ENCODE data around the gene HIF1A.
"Not testable (repeated sequence)": the region's sequence is repeated elsewhere in the genome, so short reads cannot be mapped to it uniquely, and the experiment has no call there.

HIF1A gene

GRCh38 chr14:61694830-61695694 lies at the start of gene HIF1A:
HIF1A (plus strand) TSS chr14:61695513; CDS start chr14:61695805, 292 bp downstream.
- DNase-seq: peak; percentile 91 to 97

GRCh38 chr14:61646366-61647116 lies 48.8 kb upstream of the HIF1A start:
- DNase-seq: no peak

- DNase-seq: no peak
Measured at GRCh38 chr14:61647704-61648103, 47.6 kb upstream of the HIF1A start.

- no peak for DNase-seq
Measured at GRCh38 chr14:61648377-61648776, 46.9 kb upstream of the HIF1A start.

GRCh38 chr14:61649283-61649682 lies 46.0 kb upstream of the HIF1A start:
- no peak for DNase-seq

- no peak for DNase-seq
Measured at GRCh38 chr14:61651355-61651754, 44.0 kb upstream of the HIF1A start.

- no peak for DNase-seq
Measured at GRCh38 chr14:61652526-61653262, 42.6 kb upstream of the HIF1A start.

GRCh38 chr14:61653507-61653906 lies 41.8 kb upstream of the HIF1A start:
- DNase-seq: no peak

- DNase-seq: peak in 1 of 2 donors; percentile 36
Measured at GRCh38 chr14:61654026-61654425, 41.3 kb upstream of the HIF1A start.

GRCh38 chr14:61655777-61656176 lies 39.5 kb upstream of the HIF1A start:
- no peak for DNase-seq

- DNase-seq: no peak
Measured at GRCh38 chr14:61656341-61656740, 39.0 kb upstream of the HIF1A start.

- not testable (repeated sequence) for DNase-seq
Measured at GRCh38 chr14:61658111-61658510, 37.2 kb upstream of the HIF1A start.

- DNase-seq: no peak
Measured at GRCh38 chr14:61659582-61659981, 35.7 kb upstream of the HIF1A start.

GRCh38 chr14:61661471-61662400 lies 33.6 kb upstream of the HIF1A start:
- DNase-seq: no peak

- DNase-seq: peak; percentile 13 to 87
Measured at GRCh38 chr14:61662437-61663311, 32.6 kb upstream of the HIF1A start.

GRCh38 chr14:61663312-61663979 lies 31.9 kb upstream of the HIF1A start:
- peak in 1 of 2 donors; percentile 82 for DNase-seq

GRCh38 chr14:61668282-61668681 lies 27.0 kb upstream of the HIF1A start:
- no peak for DNase-seq

- DNase-seq: no peak
Measured at GRCh38 chr14:61670576-61670975, 24.7 kb upstream of the HIF1A start.

GRCh38 chr14:61671082-61671481 lies 24.2 kb upstream of the HIF1A start:
- DNase-seq: peak in 1 of 2 donors; percentile 75

GRCh38 chr14:61672796-61673195 lies 22.5 kb upstream of the HIF1A start:
- no peak for DNase-seq
